GM19238 (cell line): ENCODE measurements around the gene KLF9.

Experiments used
- DNase-seq: peaks from one replicate; pipeline ENCODE4 v3.0.0; 2011; ENCODE audit warnings: low spot score; ENCODE audit not compliant: insufficient read length

KLF9 gene

DNA sequence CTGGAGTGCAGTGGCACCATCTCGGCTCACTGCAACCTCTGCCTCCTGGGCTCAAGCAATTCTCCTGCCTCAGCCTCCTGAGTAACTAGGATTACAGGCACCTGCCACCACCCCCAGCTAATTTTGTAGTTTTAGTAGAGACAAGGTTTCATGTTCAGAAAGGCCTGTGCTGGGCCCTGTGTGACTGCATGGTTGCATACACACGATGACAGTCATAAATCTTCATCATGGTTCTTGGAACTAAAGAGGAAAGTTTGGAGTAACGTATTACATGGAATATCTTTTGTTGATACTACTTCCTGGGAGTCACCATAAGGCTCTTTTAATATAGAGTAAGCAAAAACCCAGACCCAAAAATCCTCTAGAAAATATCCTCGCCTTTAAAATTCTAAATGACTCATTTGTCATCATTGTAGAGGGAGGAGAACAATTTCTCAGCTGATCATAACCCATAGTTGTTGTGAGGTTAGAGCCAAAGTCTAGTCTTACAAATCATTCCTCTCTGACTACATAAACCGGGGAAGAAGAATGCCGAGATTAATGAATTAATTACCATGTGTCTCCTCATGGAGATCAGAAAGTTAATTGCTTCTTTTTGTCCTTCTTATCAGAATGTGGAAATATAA lies 47.0 kb downstream of the KLF9 start:
- no peak for DNase-seq

DNA sequence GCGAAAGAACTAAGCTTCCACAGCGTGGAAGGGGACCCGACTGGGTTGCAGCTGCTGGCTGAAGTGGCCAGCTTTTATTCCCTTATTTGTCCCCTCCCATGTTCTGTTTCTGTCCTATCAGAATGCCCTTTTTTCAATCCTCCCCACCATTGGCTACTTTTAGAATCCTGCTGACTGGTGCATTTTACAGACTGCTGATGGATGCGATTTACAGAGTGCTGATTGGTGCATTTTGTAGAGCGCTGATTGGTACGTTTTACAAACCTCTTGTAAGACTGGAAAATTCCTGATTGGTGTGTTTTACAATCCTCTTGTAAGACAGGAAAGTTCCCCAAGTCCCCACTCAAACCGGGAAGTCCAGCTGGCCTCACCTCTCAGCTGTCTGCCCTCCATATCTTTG lies 50.7 kb downstream of the KLF9 start:
- no peak for DNase-seq

DNA sequence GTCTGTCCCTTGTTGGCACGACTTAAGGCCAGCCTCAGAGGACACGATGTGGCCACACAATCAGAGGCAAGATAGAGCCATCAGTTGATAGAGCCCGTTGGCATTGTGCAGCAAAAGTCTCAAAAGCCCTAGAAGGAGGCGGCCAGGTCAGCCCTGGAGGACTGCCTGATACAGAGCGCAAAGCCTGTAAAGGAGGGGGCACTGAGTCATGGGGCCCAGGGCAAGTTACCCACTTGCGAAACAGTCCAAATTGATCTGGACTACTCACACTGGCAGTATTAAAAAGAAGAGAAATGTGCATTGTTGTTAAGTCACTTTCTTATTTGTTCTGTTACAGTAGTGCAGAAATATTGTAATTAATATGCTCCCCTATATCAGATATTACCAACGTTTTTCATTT lies 51.5 kb downstream of the KLF9 start:
- DNase-seq = no peak

DNA sequence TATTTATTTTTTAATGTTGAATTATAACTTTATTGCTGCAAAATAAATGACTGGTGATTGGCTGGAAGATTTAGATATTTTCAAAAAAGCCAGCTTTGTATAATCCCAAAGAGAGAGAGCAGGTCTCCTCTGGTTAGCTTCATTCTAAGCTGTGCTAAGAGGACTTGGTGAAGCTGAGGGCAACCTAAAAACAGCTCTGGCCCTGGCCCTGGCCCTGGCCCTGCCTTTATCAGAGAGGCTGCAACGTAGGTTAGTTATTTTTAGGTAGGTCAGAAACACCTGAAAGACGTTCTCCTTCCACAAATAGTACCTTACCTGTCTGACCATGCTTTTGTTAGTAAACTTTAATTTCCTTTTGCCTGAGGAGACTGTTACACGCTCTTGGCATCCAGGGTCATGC lies 58.7 kb downstream of the KLF9 start:
- DNase-seq = no peak

DNA sequence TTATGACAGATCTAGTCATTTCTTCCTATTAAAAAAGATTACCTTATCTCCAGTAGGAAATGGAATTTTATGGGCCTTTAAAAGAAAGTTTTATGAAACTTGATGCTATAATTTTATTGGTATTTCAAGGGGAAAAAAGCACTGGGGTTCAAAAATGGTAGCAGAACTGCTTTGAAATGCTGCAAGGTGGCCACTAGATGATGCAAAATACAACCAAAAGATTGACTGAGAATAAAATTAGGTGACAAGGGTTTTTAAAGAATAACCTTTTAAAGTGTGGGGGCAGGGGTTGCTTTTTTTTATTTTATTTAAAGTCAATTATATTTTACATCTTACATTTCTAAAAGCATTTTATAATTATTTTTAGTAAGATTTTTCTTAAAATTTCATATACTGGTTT lies 61.7 kb downstream of the KLF9 start:
- DNase-seq = no peak

DNA sequence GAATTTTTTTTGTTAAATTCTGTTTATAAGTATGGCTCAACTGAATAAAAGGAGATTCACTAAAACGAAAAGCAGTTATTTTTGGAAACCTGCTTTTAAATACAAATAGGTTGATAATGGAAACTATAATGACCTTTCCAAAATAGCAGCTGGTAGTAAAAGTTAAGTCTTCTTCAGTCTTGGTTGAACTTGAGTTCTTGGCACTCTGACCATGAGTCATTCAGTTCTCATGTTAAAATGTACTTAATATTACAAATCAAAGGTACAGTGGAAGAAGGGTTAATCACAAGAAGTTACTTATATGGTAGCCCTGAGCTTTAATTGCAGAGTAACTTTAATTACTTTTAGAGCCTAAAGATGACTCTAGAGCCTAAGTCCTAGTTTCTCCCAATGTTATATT lies 62.1 kb downstream of the KLF9 start:
- DNase-seq = no peak

DNA sequence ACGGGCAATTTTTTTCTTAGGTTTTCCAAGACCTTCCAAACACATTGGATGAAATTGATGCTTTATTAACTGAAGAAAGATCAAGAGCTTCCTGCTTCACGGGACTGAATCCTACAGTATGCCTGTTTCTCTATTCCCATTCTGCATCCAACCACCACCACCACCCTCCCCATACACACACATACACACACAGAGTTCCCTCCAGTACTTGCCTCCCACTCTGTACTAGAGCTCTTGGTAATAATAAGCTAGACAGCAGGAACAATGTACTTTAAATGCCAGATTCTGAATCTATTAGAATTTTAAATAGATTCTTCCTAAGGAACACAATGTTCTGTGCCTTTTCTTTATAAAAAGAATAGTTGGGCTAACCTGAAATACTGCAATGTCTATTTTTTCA lies 67.4 kb downstream of the KLF9 start:
- DNase-seq = no peak

DNA sequence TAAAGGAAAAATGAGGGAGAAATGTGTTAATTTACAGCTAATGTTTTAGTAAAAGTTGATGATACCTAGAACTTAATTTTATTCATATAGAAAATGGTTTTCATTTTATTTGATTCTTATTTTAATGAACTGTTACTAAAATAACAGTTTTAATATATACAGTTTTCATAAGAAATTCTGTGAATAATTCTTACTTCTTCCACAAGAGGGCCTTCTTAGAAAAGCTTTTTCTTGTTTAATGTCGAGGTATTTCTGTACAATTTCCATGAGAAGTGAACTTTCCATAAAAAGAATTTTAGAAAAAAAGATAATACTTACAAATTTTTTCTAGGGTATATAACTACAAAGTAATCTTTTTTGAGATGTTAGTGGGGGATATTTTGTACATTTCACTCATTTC lies 73.9 kb downstream of the KLF9 start:
- DNase-seq = no peak
